HPDE6-E6E7 (cell line): ENCODE data around the gene LRP2BP.
"Not testable (repeated sequence)": the region's sequence is repeated elsewhere in the genome, so short reads cannot be mapped to it uniquely, and the experiment has no call there.

Source experiments
- DNase-seq: peaks from one replicate; pipeline ENCODE4 v3.0.0; 2011; ENCODE audit warnings: missing footprints; ENCODE audit errors: extremely low spot score

The LRP2BP gene

GRCh38 chr4:185361872-185362271 is 33.9 kb downstream of the LRP2BP start:
- DNase-seq = no peak

- no peak for DNase-seq
Measured at GRCh38 chr4:185359767-185360446, 35.8 kb downstream of the LRP2BP start.

- DNase-seq = no peak
Measured at GRCh38 chr4:185358959-185359358, 36.8 kb downstream of the LRP2BP start.

GRCh38 chr4:185358514-185358913 is 37.2 kb downstream of the LRP2BP start:
- DNase-seq = peak; percentile 6

GRCh38 chr4:185357733-185358440 is 37.8 kb downstream of the LRP2BP start:
- DNase-seq = no peak

GRCh38 chr4:185357211-185357610 is 38.5 kb downstream of the LRP2BP start:
- DNase-seq = no peak

GRCh38 chr4:185352741-185353140 is 43.0 kb downstream of the LRP2BP start:
- DNase-seq = no peak

- DNase-seq = no peak
Measured at GRCh38 chr4:185352202-185352601, 43.5 kb downstream of the LRP2BP start.

- DNase-seq = no peak
Measured at GRCh38 chr4:185351691-185352090, 44.0 kb downstream of the LRP2BP start.

GRCh38 chr4:185346975-185347601 is 48.6 kb downstream of the LRP2BP start:
- DNase-seq = no peak

GRCh38 chr4:185344743-185345538 is 50.8 kb downstream of the LRP2BP start:
- DNase-seq = no peak

- DNase-seq = no peak
Measured at GRCh38 chr4:185343726-185344581, 51.8 kb downstream of the LRP2BP start.

- DNase-seq = no peak
Measured at GRCh38 chr4:185341841-185342240, 53.9 kb downstream of the LRP2BP start.

GRCh38 chr4:185341377-185341776 is 54.3 kb downstream of the LRP2BP start:
- no peak for DNase-seq

GRCh38 chr4:185339941-185340340 is 55.8 kb downstream of the LRP2BP start:
- no peak for DNase-seq

GRCh38 chr4:185335579-185335978 is 60.1 kb downstream of the LRP2BP start:
- DNase-seq = no peak

- no peak for DNase-seq
Measured at GRCh38 chr4:185334326-185334725, 61.4 kb downstream of the LRP2BP start.

GRCh38 chr4:185332575-185333464 is 62.9 kb downstream of the LRP2BP start:
- no peak for DNase-seq

- DNase-seq = not testable (repeated sequence)
Measured at GRCh38 chr4:185329879-185330510, 65.7 kb downstream of the LRP2BP start.

GRCh38 chr4:185328586-185328985 is 67.1 kb downstream of the LRP2BP start:
- no peak for DNase-seq
